ENCODE results near the gene ATXN10. TPM values are rescaled to one million over a fixed set of nuclear protein-coding genes. Genes with fewer than 3 reads are reported as not detected.
"Not testable (repeated sequence)": the region's sequence is repeated elsewhere in the genome, so short reads cannot be mapped to it uniquely, and the experiment has no call there.

Gene ATXN10
- total RNA-seq, 2 experiments from 2014 or later = 75.9 to 81.0 TPM

DNA sequence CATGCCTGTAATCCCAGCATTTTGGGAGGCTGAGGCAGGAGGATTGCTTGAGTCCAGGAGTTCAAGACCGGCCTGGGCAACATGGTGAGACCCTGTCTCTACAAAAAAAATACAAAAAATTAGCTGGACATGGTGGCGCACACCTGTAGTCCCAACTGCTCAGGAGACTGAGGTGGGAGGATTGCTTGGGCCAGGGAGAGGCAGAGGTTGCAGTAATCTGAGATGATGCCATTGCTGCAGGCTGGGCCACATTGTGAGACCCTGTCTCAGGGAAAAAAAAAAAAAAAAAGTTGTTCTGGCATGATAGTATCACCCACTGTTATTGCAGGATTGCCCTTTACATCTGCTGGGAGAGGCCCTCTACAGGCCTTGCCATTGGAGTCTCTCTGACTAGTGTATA, 18.4 kb downstream of the ATXN10 start:
- H3K36me3 Mint-ChIP-seq = peaks cover 7% of the 10 kb centered on the region
- no peaks in the 10 kb centered on the region for H3K27me3 Mint-ChIP-seq
- no peaks in the 10 kb centered on the region for H3K9me3 Mint-ChIP-seq
- peaks cover 5% of the 10 kb centered on the region for H3K4me1 Mint-ChIP-seq
- POLR2A ChIA-PET = no interaction called here
- DNase-seq (no peak), ATAC-seq (ENCODE audit: low read depth) (no peak)
- no peak overlapping the region for H3K27ac Mint-ChIP-seq
- H3K4me3 Mint-ChIP-seq = no peak overlapping the region

DNA sequence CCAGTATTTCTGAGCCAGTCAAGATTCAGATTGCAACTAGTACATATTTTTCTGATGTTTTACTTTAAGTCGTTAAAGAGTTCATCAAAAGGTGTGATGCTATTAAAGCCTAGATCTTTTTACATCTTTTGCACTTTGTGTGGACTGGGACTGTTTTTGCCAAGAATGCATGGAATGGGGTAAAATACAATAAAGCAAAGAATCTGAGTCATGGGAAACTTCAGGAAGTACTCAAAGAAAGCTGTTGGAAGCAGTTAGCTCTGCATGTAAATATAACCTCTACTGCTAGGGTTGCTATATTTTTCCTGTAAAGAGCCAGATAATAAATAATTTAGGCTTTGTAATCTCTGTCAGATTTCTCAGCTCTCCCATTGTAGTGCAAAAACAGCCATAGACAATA, 20.9 kb downstream of the ATXN10 start:
- no peaks in the 10 kb centered on the region for H3K27me3 Mint-ChIP-seq
- no peak overlapping the region for H3K27ac Mint-ChIP-seq
- peaks cover 5% of the 10 kb centered on the region for H3K4me1 Mint-ChIP-seq
- no peak for DNase-seq
- POLR2A ChIA-PET = no interaction called here
- H3K9me3 Mint-ChIP-seq = no peaks in the 10 kb centered on the region
- ATAC-seq (ENCODE audit: low read depth) = no peak
- H3K36me3 Mint-ChIP-seq = peaks cover 7% of the 10 kb centered on the region
- no peak overlapping the region for H3K4me3 Mint-ChIP-seq

DNA sequence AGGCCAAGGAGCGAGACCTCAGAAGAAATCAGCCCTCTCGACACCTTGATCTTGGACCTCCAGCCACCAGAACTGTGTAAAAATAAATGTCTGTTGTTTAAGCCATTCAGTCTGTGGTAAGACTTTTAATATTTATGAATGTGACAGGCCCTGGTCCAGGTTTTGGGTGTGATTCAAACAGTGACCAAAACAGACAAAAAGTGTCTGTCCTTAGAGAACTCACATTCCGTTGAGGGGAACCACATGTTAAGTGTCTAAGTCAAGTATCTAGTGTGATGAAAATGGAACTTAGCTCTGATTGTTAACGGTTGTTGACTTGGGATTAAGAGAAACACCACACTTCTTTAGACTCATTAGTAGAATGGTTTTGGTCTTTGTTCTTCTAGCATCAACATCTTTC, 22.2 kb downstream of the ATXN10 start:
- POLR2A ChIA-PET = no interaction called here
- Mint-ChIP-seq H3K4me1 (peaks cover 5% of the 10 kb centered on the region), H3K36me3 (peaks cover 9% of the 10 kb centered on the region)

DNA sequence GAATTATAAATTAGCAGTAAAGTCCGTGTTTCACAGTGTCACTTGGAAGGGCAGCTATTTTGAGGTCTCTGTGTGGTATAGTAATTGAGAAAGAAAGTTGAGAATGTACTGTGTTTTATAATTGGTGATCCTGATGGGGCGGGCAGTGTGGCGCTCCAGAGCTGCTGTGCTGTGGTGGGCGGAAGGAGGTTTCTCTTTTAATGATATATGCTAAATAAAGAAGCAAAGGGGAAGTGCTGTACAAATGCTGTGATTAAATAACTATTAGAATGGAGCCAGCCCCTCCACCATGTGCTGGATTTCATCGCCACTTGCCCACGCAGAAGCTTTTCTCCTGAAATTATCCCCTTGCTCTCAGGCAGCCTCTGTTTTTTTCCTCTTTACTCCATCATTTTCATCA, 24.6 kb downstream of the ATXN10 start:
- no peaks in the 10 kb centered on the region for H3K27me3 Mint-ChIP-seq
- no peak overlapping the region for H3K27ac Mint-ChIP-seq
- H3K4me1 Mint-ChIP-seq = no peaks in the 10 kb centered on the region
- H3K4me3 Mint-ChIP-seq = no peak overlapping the region
- H3K9me3 Mint-ChIP-seq = no peaks in the 10 kb centered on the region
- DNase-seq = no peak
- no peak for ATAC-seq (ENCODE audit: low read depth)
- peaks cover 15% of the 10 kb centered on the region for H3K36me3 Mint-ChIP-seq
- POLR2A ChIA-PET = no interaction called here

More for the DNA sequence above, 22.2 kb downstream of the ATXN10 start:
- DNase-seq (no peak), ATAC-seq (ENCODE audit: low read depth) (no peak)
- no peaks in the 10 kb centered on the region for H3K9me3 Mint-ChIP-seq
- no peak overlapping the region for H3K27ac Mint-ChIP-seq
- no peak overlapping the region for H3K4me3 Mint-ChIP-seq
- H3K27me3 Mint-ChIP-seq = no peaks in the 10 kb centered on the region

DNA sequence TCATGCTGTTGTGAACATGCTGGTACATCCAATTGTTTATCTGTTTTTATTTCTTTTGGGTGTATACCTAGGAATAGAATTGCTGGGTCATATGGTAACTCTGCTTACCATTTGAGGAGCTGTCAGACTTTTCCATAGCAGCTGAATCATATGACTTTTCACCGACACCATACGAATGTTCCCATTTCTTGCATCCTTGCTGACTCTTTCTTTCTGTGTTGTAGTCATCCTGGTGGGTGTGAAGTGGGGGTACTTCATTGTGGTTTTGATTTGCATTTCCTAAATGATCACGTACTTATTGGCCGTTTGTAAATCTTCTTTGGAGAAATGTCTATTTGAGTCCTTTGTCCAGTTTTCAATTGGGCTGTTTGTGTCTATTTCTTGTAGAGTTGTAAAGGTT, 26.5 kb downstream of the ATXN10 start:
- DNase-seq (no peak), ATAC-seq (ENCODE audit: low read depth) (no peak)
- no peak overlapping the region for H3K4me3 Mint-ChIP-seq
- no peaks in the 10 kb centered on the region for H3K9me3 Mint-ChIP-seq
- H3K27ac Mint-ChIP-seq = no peak overlapping the region
- H3K4me1 Mint-ChIP-seq = no peaks in the 10 kb centered on the region
- no peaks in the 10 kb centered on the region for H3K27me3 Mint-ChIP-seq
- peaks cover 25% of the 10 kb centered on the region for H3K36me3 Mint-ChIP-seq
- POLR2A ChIA-PET = no interaction called here

DNA sequence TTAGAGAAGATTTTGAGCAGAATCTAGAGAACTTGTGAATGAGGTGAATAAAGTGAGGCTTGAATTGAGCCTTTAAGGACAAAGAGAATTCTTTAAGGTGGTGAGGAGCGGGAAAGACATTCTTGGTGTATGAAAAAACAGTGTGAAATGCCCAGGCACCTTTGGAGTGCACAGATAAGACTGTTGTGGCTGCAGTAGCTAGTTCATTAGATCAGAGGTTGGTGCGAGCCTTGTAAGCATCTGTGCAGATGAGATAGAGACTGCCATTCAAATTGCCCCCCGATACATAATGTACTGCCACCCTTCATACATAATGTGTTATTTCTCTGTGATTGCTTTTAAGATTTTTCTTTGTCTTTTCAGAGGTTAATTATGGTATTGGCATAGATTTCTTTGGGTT, 31.3 kb downstream of the ATXN10 start:
- no peak for DNase-seq
- peaks cover 1% of the 10 kb centered on the region for H3K4me1 Mint-ChIP-seq
- POLR2A ChIA-PET = no interaction called here
- no peak overlapping the region for H3K4me3 Mint-ChIP-seq
- no peak overlapping the region for H3K27ac Mint-ChIP-seq
- no peaks in the 10 kb centered on the region for H3K27me3 Mint-ChIP-seq
- ATAC-seq (ENCODE audit: low read depth) = no peak
- peaks cover 41% of the 10 kb centered on the region for H3K36me3 Mint-ChIP-seq
- no peaks in the 10 kb centered on the region for H3K9me3 Mint-ChIP-seq

DNA sequence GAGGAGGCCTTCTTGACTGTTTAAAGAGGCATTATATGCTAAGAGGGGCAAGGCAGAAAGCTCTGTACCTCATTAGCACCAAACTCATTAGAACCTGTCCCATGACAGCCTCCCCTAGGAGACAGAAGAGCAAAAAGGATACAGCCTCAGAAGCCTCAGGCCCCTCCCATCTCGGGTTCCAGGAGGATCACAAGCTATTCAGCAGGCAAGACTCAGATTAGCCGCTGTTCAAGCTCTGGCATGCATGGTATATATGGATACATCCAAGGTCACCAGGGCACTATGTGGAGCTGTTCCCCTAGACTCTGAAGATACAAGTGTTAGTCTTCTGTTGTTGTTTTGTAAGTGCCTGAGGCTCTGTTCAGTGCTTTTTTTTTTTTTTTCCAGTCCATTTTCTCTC, 32.1 kb downstream of the ATXN10 start:
- POLR2A ChIA-PET = no interaction called here

DNA sequence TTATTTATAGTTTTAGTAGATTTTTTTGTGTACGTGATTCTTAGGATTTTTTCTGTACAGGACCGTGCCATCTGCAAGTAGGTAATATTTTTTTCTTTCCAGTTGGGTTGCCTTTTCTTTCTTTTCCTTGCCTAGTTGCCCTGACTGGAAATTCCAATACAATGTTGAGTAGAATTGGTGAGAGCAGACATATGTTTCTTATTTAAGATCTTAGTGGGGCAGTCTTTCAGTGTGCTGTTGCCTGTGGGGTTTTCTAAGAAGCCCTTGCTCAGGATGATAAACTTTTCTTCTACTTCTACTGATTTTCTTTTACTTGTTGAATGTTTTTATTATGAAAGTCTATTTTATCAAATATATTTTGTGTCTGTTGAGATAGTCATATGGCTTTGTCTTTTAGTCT, 33.0 kb downstream of the ATXN10 start:
- H3K4me3 Mint-ChIP-seq = no peak overlapping the region
- peaks cover 46% of the 10 kb centered on the region for H3K36me3 Mint-ChIP-seq
- peaks cover 10% of the 10 kb centered on the region for H3K4me1 Mint-ChIP-seq
- no peak for ATAC-seq (ENCODE audit: low read depth)
- no peaks in the 10 kb centered on the region for H3K27me3 Mint-ChIP-seq
- DNase-seq = no peak
- no peak overlapping the region for H3K27ac Mint-ChIP-seq
- H3K9me3 Mint-ChIP-seq = no peaks in the 10 kb centered on the region
- POLR2A ChIA-PET = no interaction called here

More for the DNA sequence above, 32.1 kb downstream of the ATXN10 start:
- H3K36me3 Mint-ChIP-seq = peaks cover 39% of the 10 kb centered on the region
- no peak overlapping the region for H3K4me3 Mint-ChIP-seq
- no peak overlapping the region for H3K27ac Mint-ChIP-seq
- H3K9me3 Mint-ChIP-seq = no peaks in the 10 kb centered on the region
- DNase-seq (no peak), ATAC-seq (ENCODE audit: low read depth) (no peak)
- peaks cover 3% of the 10 kb centered on the region for H3K4me1 Mint-ChIP-seq
- H3K27me3 Mint-ChIP-seq = no peaks in the 10 kb centered on the region

DNA sequence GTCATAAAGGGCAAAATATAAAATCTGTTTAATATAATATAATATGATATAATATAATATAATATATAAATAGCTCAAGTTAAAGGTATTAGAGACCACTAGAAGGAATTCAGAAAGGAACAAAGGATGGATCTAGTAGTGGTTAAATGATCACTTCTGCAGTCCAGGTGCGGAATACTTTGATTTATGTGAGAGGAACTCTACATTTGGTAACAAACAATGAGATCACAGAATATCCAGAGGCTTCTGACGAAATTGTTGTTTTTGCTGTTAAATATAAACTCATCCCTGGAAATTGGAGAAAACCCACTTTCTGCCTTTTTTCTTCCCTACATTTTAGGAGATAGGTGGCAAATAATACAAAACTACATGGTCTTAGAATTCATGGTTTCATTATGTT, 36.0 kb downstream of the ATXN10 start:
- H3K4me1 Mint-ChIP-seq = peaks cover 12% of the 10 kb centered on the region
- POLR2A ChIA-PET = no interaction called here
- DNase-seq (no peak), ATAC-seq (ENCODE audit: low read depth) (no peak)
- H3K27ac Mint-ChIP-seq = no peak overlapping the region
- no peak overlapping the region for H3K4me3 Mint-ChIP-seq
- peaks cover 41% of the 10 kb centered on the region for H3K36me3 Mint-ChIP-seq
- no peaks in the 10 kb centered on the region for H3K9me3 Mint-ChIP-seq
- H3K27me3 Mint-ChIP-seq = no peaks in the 10 kb centered on the region

DNA sequence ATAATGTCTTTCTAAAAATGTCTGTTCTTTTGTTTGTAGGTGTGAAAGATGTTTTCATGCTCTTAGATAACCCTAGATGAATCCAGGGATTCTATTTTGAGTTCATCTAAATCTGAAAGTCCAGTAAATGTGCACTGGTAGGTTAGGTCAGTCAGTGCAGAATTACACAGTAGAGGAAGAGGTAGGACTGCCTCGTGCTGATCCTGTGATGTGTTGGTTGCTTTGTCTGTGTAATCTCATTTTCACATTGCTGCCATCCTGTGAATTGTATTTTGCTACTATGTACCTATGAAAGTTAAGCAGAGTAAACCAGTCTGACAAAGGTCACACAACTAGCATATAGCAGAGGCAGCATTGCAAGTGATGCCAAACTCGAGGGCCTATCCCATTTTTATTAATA, 36.5 kb downstream of the ATXN10 start:
- H3K27ac Mint-ChIP-seq = no peak overlapping the region
- no peaks in the 10 kb centered on the region for H3K27me3 Mint-ChIP-seq
- no peak for DNase-seq
- H3K4me3 Mint-ChIP-seq = no peak overlapping the region
- no peaks in the 10 kb centered on the region for H3K9me3 Mint-ChIP-seq
- H3K4me1 Mint-ChIP-seq = peaks cover 12% of the 10 kb centered on the region
- ATAC-seq (ENCODE audit: low read depth) = no peak
- peaks cover 35% of the 10 kb centered on the region for H3K36me3 Mint-ChIP-seq
- POLR2A ChIA-PET = no interaction called here

DNA sequence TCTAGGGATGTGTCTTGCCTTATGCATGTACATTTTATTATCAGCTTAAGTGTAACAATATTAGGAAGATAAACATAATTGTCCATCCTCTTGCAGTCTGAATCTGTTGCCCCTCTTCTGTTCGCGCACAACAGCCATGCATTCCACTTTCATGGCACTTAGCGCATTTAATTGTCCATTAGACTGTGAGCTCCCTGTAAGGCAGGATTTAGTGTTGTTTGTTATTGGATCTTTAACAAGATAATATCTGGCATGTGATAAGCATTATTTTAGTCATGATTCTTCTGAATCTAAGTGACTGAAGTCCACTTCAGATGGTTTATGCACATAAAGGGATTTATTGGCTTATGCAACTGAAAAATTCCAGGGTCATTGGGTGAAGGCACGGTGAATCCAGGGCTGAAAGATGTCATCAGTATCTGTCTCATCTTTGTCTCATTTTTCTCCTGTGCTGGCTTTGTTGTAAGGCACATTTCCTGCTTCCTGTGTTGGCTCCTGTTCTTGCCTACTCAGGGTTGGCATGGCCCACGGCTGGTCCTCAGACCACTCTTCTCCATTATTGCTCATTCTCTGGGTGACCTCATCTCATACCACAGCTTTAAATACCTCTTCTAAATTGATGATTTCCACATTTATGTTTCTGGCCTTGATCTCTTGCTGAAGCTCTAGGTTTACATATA, 37.6 kb downstream of the ATXN10 start:
- DNase-seq (no peak), ATAC-seq (ENCODE audit: low read depth) (no peak)
- Mint-ChIP-seq H3K27me3 (no peaks in the 10 kb centered on the region), H3K9me3 (no peaks in the 10 kb centered on the region), H3K4me1 (peaks cover 12% of the 10 kb centered on the region), H3K36me3 (peaks cover 28% of the 10 kb centered on the region), H3K27ac (peak overlapping the region; percentile 30), H3K4me3 (no peak overlapping the region)
- POLR2A ChIA-PET = no interaction called here

DNA sequence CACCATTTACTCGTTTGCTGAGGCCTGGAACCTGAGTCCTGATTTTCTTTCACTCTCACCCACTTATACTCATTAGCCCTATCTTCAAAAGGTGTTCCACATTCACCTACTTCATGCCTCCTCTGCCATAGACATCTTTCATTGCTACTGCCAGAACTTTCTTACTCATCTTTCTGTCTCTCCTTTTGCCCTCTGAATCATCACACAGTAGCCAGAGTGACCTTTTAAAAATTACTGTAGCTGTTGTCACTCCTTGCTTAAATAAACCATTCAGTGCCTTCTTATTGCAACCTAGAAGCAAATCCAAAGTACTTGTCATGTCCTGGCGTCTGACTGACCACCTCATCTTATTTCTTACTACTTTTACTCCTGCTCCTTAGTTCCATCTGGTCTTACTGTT, 38.2 kb downstream of the ATXN10 start:
- Mint-ChIP-seq H3K27me3 (no peaks in the 10 kb centered on the region), H3K27ac (no peak overlapping the region), H3K4me3 (no peak overlapping the region), H3K9me3 (no peaks in the 10 kb centered on the region), H3K4me1 (peaks cover 12% of the 10 kb centered on the region), H3K36me3 (peaks cover 28% of the 10 kb centered on the region)
- ATAC-seq (ENCODE audit: low read depth) (no peak), DNase-seq (no peak)
- POLR2A ChIA-PET = no interaction called here

DNA sequence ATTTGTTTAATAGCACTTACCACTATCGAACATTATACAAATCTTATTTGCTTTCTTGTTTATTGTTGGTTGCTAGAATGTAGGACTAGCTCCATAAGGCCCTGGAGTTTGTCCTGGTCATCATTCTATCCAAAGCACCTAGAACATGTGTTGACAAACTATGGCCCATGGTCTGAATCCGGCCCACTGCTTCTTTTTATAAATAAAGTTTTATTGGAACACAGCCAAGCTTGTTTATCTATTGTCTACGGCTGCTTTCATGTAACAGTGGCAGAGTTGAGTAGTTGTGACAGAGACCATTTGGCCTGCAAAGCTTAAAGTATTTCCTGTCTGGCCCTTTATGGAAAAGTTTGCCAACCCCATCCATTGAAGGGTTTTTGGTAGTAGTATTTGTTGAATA, 38.8 kb downstream of the ATXN10 start:
- POLR2A ChIA-PET = no interaction called here
- Mint-ChIP-seq H3K9me3 (no peaks in the 10 kb centered on the region), H3K4me1 (peaks cover 12% of the 10 kb centered on the region), H3K4me3 (no peak overlapping the region), H3K27me3 (no peaks in the 10 kb centered on the region), H3K27ac (no peak overlapping the region), H3K36me3 (peaks cover 28% of the 10 kb centered on the region)
- ATAC-seq (ENCODE audit: low read depth) (no peak), DNase-seq (no peak)

DNA sequence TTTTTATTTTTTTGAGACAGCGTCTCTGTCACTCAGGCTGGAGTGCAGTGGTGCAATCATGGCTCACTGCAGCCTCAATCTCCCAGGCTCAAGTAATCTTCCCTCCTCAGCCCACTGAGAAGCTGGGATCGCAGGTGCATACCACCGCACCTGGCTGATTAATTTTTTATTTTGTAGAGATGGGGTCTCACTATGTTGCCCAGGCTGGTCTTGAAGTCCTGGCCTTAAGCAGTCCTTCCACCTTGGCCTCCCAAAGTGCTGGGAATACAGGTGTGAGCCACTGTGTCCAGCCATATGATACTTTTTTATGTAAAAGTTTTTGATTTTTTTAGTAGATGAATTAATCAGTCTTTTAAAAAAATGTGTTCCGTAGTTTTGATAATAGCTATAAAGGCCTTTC, 42.8 kb downstream of the ATXN10 start:
- DNase-seq; H3K4me3 Mint-ChIP-seq; H3K27me3 Mint-ChIP-seq; ATAC-seq (ENCODE audit: low read depth); POLR2A ChIA-PET; H3K4me1 Mint-ChIP-seq; H3K27ac Mint-ChIP-seq; H3K9me3 Mint-ChIP-seq: not testable (repeated sequence)
- peaks cover 19% of the 10 kb centered on the region for H3K36me3 Mint-ChIP-seq

DNA sequence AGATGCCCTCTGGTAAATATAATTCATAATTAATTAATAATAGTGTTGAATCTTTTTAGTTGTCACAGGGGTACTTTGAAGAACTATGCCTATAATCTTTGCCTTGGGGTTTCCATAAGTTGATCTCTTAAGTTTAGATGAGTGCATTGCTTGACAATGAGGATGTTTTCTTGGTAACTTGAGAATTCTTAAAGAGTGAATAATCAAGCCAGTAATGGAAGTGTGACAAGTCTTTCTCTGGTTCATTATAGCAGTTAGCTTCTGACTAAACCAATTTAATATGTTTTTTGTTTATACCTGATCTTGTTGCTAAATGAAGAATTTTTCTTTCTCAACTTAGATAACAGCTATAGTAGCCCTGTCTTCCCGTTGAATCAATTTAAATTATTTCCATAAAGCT, 46.2 kb downstream of the ATXN10 start:
- POLR2A ChIA-PET = no interaction called here
- no peaks in the 10 kb centered on the region for H3K27me3 Mint-ChIP-seq
- no peak overlapping the region for H3K4me3 Mint-ChIP-seq
- peaks cover 13% of the 10 kb centered on the region for H3K36me3 Mint-ChIP-seq
- ATAC-seq (ENCODE audit: low read depth) (no peak), DNase-seq (no peak)
- H3K4me1 Mint-ChIP-seq = peaks cover 1% of the 10 kb centered on the region
- H3K27ac Mint-ChIP-seq = no peak overlapping the region
- no peaks in the 10 kb centered on the region for H3K9me3 Mint-ChIP-seq
